Stimulated activated CD4-positive, alpha-beta T cell treated with anti-CD3 and anti-CD28 coated beads, Interleukin-1b, Interleukin-23, amount 100 ng/mL, for 24 hours (primary cell): ENCODE results near the gene SLC12A5.
"Not testable (repeated sequence)": the region's sequence is repeated elsewhere in the genome, so short reads cannot be mapped to it uniquely, and the experiment has no call there.

Experiments used
- DNase-seq, 4 experiments: peaks; one replicate each; pipeline ENCODE4 v3.0.0-alpha.2; 2020; ENCODE audit warnings: low read depth in 4 of 4, low spot score in 1 of 4

SLC12A5 gene

DNA sequence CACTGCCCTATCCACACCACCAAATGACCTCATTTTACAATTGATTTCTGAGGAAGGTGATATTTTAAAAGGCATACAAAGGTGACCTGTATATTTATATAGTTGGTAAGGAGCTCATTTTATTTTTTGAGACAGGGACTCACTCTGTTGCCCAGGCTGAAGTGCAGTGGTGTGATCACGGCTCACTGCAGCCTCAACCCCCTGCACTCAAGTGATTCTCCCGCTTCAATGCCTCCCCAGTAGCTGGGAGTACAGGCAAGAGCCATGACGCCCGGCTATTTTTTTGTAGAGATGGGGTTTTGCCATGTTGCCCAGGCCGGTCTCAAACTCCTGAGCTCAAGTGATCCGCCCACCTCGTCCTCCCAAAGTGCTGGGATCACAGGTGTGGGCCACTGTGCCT is 47.8 kb downstream of the SLC12A5 start:
- DNase-seq = no peak

DNA sequence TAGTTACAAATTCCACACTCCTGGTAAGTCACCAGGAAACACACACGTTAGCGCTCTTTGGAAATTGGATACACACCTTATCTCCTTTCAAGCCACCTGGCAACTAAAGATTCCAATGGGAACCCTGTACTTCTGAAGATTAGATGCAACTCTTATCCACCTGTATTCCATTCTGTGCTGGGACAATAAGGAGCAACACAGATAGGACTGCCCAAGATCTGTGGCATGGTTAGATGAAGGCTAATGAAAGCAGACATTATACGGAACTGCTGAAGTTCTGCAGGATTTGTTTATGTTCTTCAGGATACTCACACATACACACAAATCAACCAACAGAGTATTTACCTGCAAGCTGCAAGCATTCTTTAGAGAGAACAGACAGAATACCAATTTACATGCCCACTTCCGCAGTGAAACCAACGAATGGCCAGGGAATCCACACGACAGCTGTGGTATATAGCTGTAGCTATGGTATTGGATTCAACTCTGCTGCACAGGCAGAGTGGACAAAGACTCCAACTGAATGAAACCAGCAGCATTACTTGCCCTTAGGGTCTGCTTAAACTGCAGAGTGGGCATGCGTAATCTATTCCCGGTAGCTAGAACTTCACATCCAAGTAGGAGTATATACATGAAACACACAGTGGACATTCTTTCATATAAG is 48.8 kb downstream of the SLC12A5 start:
- DNase-seq = no peak

DNA sequence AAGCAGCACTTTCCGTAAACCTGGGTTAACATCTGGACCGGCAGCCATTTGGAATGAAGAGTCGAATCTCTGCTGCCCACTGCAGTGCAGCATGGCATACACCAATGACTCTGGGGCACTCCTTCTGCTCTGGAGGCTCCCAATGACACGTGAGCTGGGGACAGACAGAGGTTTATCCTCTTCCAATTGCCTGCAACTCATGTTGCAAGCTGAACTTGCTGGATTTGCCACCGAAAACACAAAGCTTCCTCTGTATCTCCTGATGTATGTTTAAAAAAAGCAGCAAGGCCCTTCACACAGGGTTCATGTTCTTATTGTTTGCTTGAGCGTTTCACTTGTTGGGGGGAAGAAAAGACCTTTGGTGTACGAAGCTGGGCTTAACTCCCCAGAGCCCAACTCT is 49.9 kb downstream of the SLC12A5 start:
- no peak for DNase-seq

- no peak for DNase-seq
Measured at GRCh38 chr20:46081074-46081473, 52.1 kb downstream of the SLC12A5 start.

- no peak for DNase-seq
Measured at GRCh38 chr20:46083101-46083500, 54.1 kb downstream of the SLC12A5 start.

GRCh38 chr20:46083531-46084061 is 54.6 kb downstream of the SLC12A5 start:
- DNase-seq = no peak

- no peak for DNase-seq
Measured at GRCh38 chr20:46084805-46085178, 55.8 kb downstream of the SLC12A5 start.

- DNase-seq = no peak
Measured at GRCh38 chr20:46085179-46085851, 56.3 kb downstream of the SLC12A5 start.

DNA sequence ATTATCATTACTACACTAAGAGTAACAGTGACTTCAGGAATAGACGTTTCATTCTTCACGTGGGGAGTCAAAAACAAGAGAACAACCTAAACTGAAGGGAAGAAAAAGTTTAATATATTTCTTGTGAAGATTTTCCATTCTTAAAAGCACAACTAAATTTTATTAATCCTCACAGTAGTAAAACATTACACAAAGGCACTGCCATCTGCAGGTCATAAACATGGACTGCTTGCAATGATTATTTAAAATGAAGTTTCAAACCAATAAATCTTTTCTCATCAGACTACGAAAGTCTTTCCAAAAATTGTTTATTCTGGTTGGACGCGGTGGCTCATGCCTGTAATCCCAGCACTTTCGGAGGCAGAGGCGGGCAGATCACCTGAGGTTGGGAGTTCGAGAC is 58.1 kb downstream of the SLC12A5 start:
- no peak for DNase-seq

GRCh38 chr20:46088409-46089166 is 59.6 kb downstream of the SLC12A5 start:
- no peak for DNase-seq

GRCh38 chr20:46089167-46089416 is 60.1 kb downstream of the SLC12A5 start:
- peak in 1 of 4 experiments; percentile 50 for DNase-seq

DNA sequence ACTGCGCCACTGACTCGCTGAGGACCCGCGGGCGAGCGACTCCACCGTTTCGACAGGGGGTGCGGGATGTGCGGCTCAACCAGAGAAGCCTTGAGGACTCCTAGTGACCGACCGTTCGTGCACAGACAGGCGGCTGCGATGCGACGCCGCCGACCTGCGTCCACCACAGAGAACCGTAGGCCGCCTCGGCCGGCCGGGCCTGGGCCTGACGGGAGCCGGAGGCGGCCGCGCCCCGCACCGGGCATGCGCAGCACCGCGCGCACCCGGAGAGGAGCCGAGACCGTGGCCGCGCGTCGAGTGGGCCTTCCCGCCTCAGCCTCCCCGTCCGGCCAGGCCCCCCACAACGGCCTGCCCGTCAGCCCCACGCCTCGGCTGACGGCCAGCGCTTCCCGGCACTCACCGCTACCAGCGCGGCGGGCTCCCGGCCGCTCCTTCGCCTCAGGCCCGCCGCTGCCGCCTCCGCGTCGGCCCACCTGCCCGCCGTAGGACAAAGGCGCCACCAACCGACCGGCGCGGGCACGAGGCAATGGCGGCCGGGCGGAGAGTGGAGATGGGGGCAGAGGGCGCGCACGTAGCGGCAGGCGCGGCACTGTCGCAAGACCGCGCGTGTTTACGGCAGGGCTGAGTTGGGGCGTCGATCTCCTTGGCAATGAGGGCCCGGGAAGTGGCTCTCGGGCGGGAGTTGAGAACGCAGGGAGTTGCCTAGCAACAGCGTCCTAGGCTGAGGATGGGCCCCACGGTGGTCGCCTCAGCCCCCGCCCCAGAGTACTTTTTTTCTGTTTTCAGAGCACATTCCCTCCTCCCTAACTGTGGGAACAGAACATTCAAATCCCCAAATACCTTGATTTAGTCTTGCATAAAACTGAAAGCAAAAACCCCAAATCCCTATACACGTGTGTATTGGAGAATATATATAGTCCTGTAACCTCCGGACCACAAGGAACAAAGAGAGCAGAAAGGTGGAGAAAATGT is 60.7 kb downstream of the SLC12A5 start, which contains the start of gene NCOA5:
NCOA5 (minus strand) TSS at position 546 of the 972 bp plus-strand sequence. CDS start 10,538 bp downstream, outside the sequence.
- DNase-seq = peak; percentile 75 to 93 (median 86)

- DNase-seq = not testable (repeated sequence)
Measured at GRCh38 chr20:46091622-46092535, 62.9 kb downstream of the SLC12A5 start.

- no peak for DNase-seq
Measured at GRCh38 chr20:46093531-46093930, 64.5 kb downstream of the SLC12A5 start.

DNA sequence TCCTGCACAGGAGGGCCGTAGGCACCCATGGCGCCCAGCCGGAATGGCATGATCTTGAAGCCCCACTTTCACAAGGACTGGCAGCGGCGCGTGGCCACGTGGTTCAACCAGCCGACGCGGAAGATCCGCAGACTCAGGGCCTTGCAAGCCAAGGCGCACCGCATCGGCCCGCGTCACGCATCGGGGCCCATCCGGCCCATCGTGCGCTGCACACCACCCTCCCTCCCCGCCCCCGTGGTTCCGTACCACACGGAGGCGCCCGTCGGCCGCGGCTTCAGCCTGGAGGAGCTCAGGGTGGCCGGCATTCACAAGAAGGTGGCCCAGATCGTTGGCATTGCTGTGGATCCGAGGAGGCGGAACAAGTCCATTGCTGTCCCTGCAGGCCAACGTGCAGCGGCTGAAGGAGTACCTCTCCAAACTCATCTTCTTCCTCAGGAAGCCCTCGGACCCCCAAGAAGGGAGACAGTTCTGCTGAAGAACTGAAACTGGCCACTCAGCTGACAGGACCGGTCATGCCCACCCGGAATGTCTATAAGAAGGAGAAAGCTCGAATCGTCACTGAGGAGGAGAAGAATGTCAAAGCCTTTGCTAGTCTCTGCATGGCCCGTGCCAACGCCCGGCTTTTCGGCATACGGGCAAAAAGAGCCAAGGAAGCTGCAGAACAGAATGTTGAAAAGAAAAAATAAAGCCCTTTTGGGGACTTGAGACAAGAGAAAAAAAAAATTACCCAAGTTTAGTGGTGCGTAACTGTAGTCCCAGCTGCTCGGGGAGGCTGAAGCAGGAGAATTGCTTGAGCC is 70.7 kb downstream of the SLC12A5 start:
- no peak for DNase-seq

- DNase-seq = not testable (repeated sequence)
Measured at GRCh38 chr20:46100444-46100843, 71.4 kb downstream of the SLC12A5 start.

GRCh38 chr20:46100988-46101387 is 72.0 kb downstream of the SLC12A5 start:
- no peak for DNase-seq

DNA sequence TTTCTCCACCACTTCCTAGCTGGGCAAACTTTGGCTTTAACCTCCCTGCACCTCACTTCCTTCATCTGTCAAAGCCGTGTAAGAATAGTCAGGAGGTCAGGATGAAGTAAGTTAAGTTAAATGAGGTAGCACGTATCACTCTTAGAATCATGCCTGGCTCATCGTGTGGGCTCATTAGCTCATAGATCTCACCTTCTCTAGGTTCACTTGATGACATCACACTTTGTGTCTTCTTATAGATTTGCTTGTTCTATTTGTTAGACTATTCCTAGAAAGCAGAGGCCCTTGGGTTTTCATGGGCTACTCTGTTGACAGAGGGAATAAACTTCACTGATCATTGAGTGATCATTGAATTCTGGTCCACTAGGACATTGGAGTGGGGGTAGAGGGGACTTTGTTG is 72.9 kb downstream of the SLC12A5 start:
- no peak for DNase-seq

DNA sequence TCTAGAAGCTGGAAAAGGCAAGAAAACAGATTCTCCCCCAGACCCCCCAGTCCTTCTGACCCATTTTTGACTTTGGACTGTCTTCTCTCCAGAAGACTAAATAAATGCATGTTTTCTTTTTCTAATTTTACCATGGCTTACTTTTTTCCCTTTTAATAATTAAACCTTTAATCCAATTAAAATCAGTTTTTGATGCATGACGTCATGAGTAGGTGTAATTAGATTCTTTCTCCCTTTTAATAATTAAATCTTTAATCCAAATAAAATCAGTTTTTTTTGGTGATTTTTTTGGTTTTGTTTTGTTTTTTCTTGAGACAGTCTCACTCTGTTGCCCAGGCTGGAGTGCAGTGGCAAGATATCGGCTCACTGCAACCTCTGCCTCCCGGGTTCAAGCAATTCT is 73.9 kb downstream of the SLC12A5 start:
- DNase-seq = no peak
